Right atrium auricular region (tissue), 2 donors: ENCODE data around the gene KASH5. TPM values are rescaled to one million over a fixed set of nuclear protein-coding genes. Genes with fewer than 3 reads are reported as not detected.

ENCODE experiments used
- DNase-seq: peaks from one replicate; pipeline ENCODE4 v3.0.0-alpha.2; 2019; ENCODE audit warnings: low spot score
- H3K27ac ChIP-seq, 2 donors: fragments of 200-600 bp; sonication (generic); 1 replicate in 1 of 2; 2 replicates in 1 of 2; pipeline ENCODE4 v1.5.1; 2016 to 2019
- H3K27me3 ChIP-seq, 2 donors: fragments of 200-600 bp; sonication (generic); one replicate each; pipeline versions ENCODE4 v1.5.1 to v1.6.0; 2017 to 2019
- H3K36me3 ChIP-seq: fragments of 200-600 bp; sonication (generic); one replicate; pipeline ENCODE4 v1.5.1; 2016
- H3K4me1 ChIP-seq, 2 donors: fragments of 200-600 bp; sonication (generic); one replicate each; pipeline versions ENCODE4 v1.5.1 to v1.6.0; 2017 to 2019
- H3K4me3 ChIP-seq, 2 donors: fragments of 200-600 bp; sonication (generic); 1 replicate in 1 of 2; 2 replicates in 1 of 2; pipeline ENCODE4 v1.5.1; 2017 to 2019; ENCODE audit warnings: mild to moderate bottlenecking in 1 of 2, moderate library complexity in 1 of 2
- H3K9me3 ChIP-seq, 2 donors: fragments of 200-600 bp; sonication (generic); one replicate each; pipeline ENCODE4 v1.5.1; 2019
- total RNA-seq, 2 donors: library from RNA; depleted of rRNA; stranded (reverse); fragments of >200 nt; gene quantifications; one replicate each; pipeline ENCODE4 v1.1.0, GENCODE V29; 2016
- TF ChIP-seq, protein P1 (sequence below), 2 donors: fragments of 200-600 bp; sonication (generic); IDR thresholded peaks; one replicate each; pipeline ENCODE4 v1.5.1; 2019; ENCODE audit warnings: antibody characterized with exemption in 2 of 2

Gene KASH5
- total RNA-seq, 2 donors from 2014 or later = not detected

DNA sequence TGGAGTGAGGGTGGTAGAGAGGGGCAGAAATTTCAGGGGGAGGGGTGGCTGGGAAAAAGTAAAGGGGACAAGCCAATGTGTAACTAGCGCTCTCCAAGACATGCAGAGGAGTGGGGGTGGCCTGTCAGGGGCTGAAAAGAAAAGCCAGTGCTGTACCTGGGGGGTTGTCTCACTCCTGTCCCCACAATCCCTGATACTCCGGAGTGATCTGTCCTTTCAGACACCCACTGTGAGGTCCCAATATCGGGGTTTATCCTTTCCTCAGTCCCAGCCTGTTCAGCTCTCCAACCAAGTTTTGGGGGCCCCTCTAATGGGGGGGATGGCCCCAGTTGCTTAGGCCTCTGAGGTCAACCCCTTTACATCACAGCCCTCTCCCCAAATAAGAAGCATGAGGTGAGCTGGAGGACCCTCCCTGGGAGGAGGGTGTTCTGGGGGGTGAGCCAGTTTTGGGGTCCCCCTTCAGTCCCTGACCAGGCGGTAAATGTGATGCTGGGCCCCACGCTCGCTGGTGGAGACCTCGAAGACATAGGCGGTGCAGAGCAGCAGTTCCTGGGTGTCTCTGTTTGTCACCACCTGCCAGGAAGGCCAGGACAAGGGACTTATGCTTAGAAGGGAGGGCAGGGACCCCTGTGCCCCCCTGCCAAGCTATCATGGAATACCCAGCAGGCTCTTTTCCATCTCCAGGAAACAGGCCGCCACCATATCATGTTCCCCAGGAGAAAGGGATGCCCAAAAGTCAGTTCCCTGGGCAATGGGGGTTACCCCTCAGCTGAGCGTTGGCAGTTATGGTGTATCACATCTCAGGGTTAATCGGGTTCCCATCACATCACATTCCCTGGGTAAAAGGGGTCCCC, 47.0 kb upstream of the KASH5 start:
- Histone ChIP-seq H3K4me3 (no peak overlapping the region), H3K9me3 (no peaks in the 10 kb centered on the region), H3K4me1 (peaks cover 5 to 36% of the 10 kb centered on the region in 2 donors), H3K36me3 (peaks cover 43% of the 10 kb centered on the region), H3K27me3 (no peaks in the 10 kb centered on the region), H3K27ac (peak overlapping the region; percentile 85 to 91)
- DNase-seq = no peak
- TF ChIP-seq, protein P1, sequence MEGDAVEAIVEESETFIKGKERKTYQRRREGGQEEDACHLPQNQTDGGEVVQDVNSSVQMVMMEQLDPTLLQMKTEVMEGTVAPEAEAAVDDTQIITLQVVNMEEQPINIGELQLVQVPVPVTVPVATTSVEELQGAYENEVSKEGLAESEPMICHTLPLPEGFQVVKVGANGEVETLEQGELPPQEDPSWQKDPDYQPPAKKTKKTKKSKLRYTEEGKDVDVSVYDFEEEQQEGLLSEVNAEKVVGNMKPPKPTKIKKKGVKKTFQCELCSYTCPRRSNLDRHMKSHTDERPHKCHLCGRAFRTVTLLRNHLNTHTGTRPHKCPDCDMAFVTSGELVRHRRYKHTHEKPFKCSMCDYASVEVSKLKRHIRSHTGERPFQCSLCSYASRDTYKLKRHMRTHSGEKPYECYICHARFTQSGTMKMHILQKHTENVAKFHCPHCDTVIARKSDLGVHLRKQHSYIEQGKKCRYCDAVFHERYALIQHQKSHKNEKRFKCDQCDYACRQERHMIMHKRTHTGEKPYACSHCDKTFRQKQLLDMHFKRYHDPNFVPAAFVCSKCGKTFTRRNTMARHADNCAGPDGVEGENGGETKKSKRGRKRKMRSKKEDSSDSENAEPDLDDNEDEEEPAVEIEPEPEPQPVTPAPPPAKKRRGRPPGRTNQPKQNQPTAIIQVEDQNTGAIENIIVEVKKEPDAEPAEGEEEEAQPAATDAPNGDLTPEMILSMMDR (IDR thresholded peaks at IDR 0.05) = no peak

DNA sequence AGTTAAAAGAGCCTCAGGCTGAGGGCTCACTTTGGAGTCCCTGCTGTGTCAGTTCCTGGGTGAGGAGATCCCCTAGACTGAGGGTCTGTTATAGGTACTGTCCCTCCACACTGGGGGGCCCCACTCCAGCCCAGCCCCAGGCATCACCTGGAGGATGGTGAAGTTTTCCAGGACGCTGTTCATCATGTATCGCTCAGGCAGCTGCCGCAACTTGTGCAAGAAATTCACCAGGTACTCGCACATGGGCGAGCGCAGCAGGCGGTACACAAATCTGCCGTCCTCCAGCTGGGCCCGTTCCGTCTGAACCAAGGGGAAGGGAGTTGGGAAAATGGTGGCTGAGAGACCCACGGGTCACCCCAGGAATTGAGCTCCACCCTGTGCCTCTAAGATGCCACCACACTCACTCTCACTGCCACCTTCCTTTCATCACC, 45.7 kb upstream of the KASH5 start:
- H3K4me1 ChIP-seq = peaks cover 5 to 36% of the 10 kb centered on the region in 2 donors
- H3K4me3 ChIP-seq = no peak overlapping the region
- TF ChIP-seq, protein P1 (IDR thresholded peaks at IDR 0.05) = no peak
- DNase-seq = no peak
- no peak overlapping the region for H3K27ac ChIP-seq
- no peaks in the 10 kb centered on the region for H3K27me3 ChIP-seq
- peaks cover 54% of the 10 kb centered on the region for H3K36me3 ChIP-seq
- no peaks in the 10 kb centered on the region for H3K9me3 ChIP-seq

DNA sequence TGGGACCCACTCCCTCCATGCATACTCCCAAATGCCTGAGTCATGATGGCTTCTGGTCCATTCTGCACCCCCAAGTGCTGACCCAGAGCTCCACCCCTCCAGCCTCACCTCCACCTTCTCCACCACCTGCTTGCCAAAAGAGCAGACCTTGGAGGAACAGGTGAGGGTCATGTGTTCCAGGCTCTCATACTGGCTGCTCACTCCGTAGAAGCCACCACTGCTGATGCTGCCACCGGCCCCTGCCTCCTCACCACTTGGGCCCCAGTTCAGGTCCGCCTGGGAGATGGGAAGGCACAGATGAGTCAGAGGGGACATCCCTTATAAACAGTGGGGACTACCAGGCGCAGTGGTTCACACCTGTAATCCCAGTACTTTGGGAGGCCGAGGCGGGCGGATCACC, 44.9 kb upstream of the KASH5 start:
- Histone ChIP-seq H3K27me3 (no peaks in the 10 kb centered on the region), H3K9me3 (no peaks in the 10 kb centered on the region), H3K27ac (no peak overlapping the region), H3K4me1 (peaks cover 5 to 32% of the 10 kb centered on the region in 2 donors), H3K4me3 (no peak overlapping the region), H3K36me3 (peaks cover 60% of the 10 kb centered on the region)
- TF ChIP-seq, protein P1 (IDR thresholded peaks at IDR 0.05) = no peak
- no peak for DNase-seq

DNA sequence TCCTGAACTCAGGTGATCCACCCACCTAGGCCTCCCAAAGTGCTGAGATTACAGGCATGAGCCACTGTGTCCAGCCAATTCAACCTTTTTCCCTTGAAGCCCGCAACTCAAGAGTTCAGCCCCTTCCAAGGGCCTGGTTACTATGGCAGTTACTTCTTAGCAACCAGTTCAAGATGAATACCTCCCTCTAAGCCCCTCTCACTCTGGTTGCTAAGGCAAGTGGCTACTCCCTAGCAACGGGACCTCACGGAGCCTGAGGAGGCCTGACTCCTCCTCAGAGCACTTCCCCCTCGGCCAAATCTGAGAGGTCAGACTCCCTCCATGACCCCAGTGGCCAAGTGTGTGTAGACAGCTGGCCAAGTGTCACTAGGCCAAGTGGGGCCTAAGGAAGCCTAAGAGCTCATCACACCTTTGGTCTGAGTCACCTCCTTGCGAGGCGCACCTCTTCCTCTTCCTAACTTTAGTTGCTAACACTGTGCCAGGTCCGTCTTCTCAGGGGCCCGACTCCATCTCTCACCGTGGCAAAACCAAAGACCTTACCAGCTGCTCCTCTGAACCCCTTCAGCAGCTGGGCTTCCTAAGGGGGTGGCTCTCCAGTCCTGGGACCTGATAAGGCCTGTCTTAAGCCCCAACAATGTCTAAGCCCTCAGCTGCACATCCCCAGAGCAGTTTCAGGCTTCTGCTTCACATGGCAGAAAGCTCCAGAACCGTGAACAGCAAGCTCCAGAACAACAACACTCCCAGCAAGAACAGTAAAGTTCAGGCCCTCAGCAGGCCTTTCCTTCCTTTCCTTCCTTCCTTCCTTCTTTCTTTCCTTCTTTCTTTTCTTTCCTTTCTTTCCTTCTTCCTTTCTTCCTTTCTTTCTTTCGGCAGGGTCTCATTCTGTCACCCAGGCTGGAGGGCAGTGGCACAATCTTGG, 43.3 kb upstream of the KASH5 start:
- DNase-seq = no peak
- H3K27ac ChIP-seq = no peak overlapping the region
- no peak overlapping the region for H3K4me3 ChIP-seq
- no peaks in the 10 kb centered on the region for H3K27me3 ChIP-seq
- TF ChIP-seq, protein P1 (IDR thresholded peaks at IDR 0.05) = no peak
- no peaks in the 10 kb centered on the region for H3K9me3 ChIP-seq
- H3K36me3 ChIP-seq = peaks cover 74% of the 10 kb centered on the region
- H3K4me1 ChIP-seq = peaks cover 0 to 17% of the 10 kb centered on the region in 2 donors

DNA sequence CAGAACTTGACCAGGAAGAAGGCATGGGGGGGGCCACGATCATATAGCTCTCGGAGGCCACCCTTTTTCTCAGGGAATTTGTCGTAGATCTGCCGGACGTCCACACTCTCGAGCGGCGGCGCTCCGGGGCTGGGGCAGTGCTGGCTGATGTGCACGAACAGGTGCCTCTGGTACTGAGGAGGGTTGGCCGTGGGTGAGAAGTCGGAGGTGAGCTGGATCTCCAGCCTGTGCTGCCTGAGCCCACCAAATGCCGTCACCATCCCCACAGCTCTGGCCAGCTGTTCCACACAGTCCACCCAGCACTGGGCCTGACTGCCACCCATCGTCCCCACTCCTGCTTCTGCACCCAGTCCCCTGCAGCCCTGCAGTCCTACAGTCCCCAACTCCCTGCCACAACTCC, 40.9 kb upstream of the KASH5 start:
- Histone ChIP-seq H3K4me3 (no peak overlapping the region), H3K36me3 (peaks cover 74% of the 10 kb centered on the region), H3K27ac (no peak overlapping the region), H3K27me3 (no peaks in the 10 kb centered on the region), H3K9me3 (no peaks in the 10 kb centered on the region), H3K4me1 (no peaks in the 10 kb centered on the region)
- no peak for DNase-seq
- TF ChIP-seq, protein P1 (IDR thresholded peaks at IDR 0.05) = no peak
